Esophagus muscularis mucosa (tissue), 4 donors: Measurements from ENCODE around the gene FUT8.

Source experiments
- CTCF ChIP-seq, 3 experiments: fragments of 200-600 bp in 2 of 3; fragments of 450-650 bp in 1 of 3; sonication (generic) in 2 of 3; IDR thresholded peaks; one replicate each; pipeline ENCODE4 v1.5.1; 2017 to 2019; ENCODE audit warnings: antibody characterized with exemption in 3 of 3, mild to moderate bottlenecking in 2 of 3, moderate library complexity in 1 of 3
- EP300 ChIP-seq: sonication (generic); formaldehyde crosslinking; IDR thresholded peaks from one replicate; pipeline ENCODE4 v1.6.1; 2017; ENCODE audit warnings: antibody characterized with exemption
- POLR2A ChIP-seq: fragments of 450-650 bp; IDR thresholded peaks from one replicate; pipeline ENCODE4 v1.6.1; 2017; ENCODE audit warnings: antibody characterized with exemption, moderate library complexity, mild to moderate bottlenecking, low read depth

GRCh38 chr14:65756880-65757279, 344.4 kb downstream of the FUT8 start:
- no peak for TF ChIP-seq POLR2A
- TF ChIP-seq CTCF (IDR thresholded peaks at IDR 0.05) = no peak
- no peak for TF ChIP-seq EP300
